ENCODE measurements around the gene VASP.

Gene VASP

DNA sequence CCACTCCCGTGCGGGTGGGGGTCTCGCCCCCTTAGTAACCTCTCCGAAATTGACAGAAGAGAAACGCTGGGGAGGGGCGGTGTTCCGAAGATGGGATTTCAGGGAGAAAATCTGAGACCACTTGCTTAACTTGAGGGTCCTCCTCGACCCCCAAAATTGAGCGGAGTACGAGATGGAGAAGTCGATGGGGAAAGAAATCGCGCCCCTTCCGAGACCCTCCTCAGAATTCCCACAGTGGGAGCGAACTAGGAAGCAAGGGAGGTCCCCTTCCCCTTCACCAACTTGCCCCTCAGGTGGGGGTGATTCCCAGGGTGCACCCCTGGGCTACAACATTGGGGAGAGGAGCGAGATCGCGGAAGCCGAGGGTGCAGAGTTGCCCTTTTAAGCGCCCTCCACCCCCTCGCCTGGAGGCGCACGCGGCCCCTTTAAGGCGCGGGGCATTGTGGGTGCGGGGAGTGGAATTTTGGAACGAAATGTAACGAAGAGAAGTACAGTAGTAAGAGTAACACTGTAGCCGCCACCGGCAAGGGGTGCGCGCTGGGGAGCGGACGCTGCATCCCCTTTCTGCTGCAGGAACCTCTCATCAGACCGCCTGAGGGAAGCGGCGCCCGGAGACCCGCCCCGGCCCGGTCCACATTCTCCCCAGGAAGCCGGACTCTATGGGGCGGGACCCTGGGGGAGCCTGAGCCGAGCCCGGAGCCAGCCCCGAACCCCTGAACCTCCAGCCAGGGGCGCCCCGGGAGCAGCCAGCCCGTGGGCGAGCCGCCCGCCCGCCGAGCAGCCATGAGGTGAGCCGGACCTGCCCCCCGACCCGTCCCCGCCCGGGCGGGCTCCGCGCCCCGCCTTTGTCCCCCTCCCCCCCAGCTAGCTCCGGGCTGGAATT is at the start of gene VASP:
VASP (plus strand) TSS at position 491 of the 883 bp plus-strand sequence; CDS start at position 784, 293 bp downstream.
- peak; percentile 84 to 90 for DNase-seq

DNA sequence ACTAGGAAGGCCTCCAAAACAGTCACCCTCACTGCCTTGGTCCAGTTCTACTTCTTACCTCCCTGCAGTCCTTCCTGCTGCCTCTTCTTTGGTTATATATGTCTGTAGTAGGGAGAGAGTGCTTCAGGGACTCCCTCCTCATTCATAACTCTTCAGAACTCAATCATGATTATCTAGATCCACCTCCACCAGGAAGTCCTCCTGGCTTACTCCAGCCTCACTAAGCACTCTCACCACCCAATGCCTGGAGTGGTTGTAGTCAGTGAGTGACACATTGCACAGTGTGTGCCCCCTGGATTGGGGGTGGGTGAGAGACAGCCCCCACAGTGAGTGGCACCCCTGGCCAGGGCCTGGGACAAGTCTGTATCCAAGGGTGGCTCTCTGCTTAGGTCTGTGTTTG is 49.5 kb upstream of the VASP start:
- DNase-seq = no peak

DNA sequence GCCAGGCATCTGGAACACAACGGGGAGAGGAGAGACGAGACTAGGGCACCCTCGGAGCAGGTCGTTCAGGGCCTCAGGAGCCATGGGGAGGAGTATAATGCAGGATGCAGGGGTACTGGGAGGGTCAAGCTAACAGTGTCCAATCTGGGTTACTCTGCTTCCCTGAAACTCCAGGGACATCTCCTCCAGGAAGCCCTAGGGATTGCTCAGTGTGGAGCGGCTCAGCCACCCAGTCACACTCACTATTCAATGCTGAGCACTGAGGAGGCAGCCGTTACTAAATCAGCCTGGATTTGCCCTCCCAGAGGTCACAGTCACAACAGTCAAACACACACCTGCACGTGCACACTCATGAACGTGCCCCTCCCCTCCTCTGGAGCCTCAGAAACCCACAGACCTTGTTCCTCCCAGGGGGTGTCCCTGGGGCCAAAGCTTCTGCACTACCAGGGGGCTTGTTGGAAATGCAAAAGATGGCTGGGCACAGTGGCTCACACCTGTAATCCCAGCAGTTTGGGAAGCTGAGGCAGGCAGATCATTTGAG is 46.4 kb upstream of the VASP start:
- DNase-seq = no peak

DNA sequence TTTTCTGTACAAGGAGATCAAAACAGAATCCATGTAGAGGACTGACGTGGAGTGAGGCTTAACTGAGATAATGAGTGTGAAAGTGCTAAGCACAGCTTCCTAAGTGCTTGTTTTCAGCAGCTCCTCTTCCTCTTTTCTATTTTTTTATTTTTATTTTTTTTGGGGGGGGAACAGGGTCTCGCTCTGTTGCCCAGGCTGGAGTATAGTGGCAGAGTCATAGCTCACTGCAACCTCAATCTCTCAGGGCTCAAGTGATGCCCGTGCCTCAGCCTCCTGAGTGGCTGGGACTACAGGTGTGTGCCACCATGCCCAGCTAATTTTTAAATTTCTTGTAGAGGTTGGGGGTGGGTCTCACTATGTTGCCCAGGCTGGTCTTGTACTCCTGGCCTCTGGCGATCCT is 45.1 kb upstream of the VASP start:
- no peak for DNase-seq

DNA sequence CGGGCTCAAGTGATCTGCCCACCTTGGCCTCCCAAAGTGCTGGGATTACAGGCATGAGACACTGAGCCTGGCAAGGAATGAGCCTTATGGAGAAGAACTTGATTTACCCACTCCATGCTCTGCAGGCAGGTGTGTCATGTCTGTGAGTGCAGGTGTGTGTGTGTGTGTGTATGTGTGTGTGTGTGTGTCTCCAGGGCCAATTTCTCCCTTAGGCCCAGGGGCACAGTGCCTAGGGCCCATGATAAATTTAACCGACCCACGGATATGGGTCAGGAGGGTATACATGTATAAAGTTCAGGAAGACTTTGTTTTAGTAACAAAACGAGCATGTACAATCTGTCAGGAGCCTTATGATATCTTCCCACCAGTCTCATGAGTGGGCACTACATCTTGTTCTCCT is 44.0 kb upstream of the VASP start:
- DNase-seq = no peak

DNA sequence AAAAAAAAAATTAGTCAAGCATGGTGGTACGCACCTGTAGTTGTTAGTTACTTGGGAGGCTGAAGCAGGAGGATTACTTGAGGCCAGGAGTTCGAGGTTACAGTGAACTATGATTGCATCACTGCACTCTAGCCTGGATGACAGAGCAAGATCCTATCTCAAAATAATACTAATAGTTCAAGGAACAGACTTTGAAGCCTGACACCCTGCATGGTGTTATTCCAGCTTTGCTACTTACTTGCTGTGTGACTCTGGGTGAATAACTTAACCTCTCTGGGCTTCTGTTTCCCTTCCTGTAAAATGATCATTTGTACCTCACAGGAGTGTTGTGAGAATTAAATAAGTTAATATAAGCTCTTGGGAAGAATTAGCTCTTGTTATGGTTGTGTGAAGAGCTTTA is 43.0 kb upstream of the VASP start:
- no peak for DNase-seq

DNA sequence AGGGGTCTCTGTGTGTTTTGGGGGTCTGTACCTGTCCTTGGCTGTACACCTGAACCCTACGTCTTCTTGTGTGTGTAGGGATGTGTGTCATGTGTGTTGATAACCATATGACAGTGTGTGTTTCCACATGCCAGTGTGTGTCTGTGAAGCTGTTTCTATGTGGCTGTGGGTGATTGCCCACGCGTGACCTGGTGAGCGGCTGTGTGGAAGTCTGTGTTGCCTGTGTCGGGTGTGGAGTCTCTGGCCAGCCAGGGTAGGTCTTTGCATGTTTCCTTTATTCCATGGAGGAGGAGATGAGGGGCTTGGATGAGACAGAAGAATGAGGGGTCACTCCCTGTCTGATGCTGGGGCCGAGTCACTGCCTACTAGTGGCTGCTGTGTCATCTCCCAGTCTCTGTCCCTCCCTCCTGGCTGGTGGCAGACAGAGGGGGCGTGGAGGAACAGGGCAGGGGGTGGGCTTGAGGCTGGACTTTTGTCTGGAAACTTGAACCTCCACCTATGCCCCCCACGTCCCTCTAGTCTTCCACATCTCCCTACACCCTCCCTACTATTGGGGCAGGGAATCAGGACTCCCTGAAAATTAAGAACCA is 42.3 kb upstream of the VASP start:
- no peak for DNase-seq

DNA sequence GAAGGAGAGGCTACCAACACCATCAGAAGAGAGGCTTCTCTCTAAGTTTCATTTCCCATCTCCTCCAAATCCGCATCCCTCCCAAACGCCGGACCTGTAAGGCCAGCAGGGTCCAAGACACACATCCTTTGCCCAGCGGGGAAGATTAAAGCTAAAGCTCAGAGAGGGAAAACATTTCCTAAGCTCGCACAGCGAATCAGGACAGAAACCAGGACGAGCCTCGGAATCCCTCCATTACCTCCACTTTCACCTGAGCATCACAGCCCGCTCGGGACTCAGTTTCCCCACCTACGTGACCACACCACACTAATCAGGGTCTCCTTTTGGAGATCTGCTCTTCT is 40.2 kb upstream of the VASP start:
- no peak for DNase-seq

DNA sequence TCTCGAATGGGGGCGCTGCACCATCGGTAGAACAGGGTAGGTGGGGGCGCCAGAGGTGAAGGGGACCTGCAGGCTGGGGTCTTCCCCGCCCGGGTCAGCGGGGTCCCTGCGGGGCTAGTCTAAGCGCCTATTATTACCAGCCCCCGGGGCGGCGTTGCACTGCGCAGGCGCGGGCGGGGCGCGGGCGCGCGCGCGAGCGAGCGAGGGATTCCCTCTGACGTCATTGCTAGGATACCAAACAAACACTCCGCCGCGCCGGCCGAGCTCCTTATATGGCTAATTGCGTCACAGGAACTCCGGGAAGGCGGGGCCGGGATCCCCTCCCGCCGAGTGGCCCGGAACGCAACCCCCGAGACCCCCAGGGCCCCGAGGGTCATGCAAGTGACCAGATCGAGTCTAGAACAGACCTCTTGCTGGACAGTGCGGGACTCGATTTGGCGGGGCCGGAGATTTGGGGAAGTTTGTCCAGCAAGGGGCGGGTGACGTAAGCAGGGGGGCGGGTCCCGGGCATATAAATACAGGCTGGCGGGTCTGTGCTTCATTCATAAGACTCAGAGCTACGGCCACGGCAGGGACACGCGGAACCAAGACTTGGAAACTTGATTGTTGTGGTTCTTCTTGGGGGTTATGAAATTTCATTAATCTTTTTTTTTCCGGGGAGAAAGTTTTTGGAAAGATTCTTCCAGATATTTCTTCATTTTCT is 39.7 kb upstream of the VASP start, which contains the start of gene FOSB:
FOSB (plus strand) TSS at position 541 of the 703 bp plus-strand sequence. CDS start 591 bp downstream, outside the sequence.
- peak; percentile 97 to 98 for DNase-seq

DNA sequence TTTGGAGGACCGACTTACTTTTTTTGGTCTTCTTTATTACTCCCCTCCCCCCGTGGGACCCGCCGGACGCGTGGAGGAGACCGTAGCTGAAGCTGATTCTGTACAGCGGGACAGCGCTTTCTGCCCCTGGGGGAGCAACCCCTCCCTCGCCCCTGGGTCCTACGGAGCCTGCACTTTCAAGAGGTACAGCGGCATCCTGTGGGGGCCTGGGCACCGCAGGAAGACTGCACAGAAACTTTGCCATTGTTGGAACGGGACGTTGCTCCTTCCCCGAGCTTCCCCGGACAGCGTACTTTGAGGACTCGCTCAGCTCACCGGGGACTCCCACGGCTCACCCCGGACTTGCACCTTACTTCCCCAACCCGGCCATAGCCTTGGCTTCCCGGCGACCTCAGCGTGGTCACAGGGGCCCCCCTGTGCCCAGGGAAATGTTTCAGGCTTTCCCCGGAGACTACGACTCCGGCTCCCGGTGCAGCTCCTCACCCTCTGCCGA is 39.1 kb upstream of the VASP start:
- DNase-seq = no peak

DNA sequence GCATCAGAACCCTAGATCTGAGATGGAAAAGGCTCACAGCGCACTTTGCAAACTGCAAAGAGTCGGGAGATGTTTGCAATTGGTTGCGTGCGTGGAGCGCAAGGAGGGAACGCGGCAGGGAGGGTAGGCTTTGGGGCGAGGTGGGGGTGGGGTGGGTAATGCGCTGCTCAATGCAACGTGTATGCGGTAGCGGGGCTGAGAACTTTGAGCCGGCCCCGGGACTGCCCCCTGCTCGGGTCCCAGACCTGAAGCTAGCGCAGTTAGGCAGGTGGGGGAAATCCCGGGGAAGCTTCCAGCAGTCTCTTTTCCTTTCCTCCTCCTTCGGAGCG is 38.5 kb upstream of the VASP start:
- DNase-seq = no peak

DNA sequence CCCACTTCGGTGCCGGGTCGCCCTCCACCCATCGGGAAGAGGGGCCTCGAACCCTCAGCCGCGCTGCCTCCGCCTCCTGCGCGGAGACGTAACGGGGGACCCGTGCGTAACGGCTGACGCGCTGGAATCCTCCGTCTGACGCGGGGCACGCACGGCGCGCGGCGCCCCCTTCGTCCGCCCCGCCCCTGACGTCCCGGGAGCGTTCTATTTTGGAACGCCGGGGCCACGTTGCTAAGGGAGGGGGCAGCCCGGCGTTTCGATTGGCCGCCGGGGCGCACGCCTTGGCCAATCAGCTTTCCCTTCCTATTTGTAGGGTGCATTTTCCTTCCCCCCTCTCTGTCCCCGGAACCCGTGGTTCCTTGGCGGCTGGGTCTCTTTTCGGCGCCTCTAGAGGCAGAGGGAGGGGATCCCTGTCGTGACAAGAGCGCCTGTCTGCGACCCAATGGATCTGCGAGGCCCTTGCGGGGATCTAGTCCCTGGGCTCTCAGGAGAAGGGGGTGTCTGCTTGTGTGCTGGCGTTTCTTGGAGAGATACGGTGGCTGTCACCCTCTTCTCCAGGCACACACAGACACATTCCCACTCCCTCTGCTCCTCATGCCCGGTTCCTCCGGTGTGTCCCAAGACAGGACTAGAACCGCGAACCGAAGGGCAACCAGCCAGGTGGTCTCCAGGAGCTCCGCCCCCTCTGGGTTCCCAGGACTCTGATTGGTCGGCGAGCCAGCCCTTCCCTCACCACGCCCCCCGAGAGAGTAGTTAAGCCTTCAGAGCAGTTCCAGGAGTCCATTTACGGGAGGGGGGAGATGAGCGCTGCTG is 37.9 kb upstream of the VASP start:
- DNase-seq = peak; percentile 92 to 98

DNA sequence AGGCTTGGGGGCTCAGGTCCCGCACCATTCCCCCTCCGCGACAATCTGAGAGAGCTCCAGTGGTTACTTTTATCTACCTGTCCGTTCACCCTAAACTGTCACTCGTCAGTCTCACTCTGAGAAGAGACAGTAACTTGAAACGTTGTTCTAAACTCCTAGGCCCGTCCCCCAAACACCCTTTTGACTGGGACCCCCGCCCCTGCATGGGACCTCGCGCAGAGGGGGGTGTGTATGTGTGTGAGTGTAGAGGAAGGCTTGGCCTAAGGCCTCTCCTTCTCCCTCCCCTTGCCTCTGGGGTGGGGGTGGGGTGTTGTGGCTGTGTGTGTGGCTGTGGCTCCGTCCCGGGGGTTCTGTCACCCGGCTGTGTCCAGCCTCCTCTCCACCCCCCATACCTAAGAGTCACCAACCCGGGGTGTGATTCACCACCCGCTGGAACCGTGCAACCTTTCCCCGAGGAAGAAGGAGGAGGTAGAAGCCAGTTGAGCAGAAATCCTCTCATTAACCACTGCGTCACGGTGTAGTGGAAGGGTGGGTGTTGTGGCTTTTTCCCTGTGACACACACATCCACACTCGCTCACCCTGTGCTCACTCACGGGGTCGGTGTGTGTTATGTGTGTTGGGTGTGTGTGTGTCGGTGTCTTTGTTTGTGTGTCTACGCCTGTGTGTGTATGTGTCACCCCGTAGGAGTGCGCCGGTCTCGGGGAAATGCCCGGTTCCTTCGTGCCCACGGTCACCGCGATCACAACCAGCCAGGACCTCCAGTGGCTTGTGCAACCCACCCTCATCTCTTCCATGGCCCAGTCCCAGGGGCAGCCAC is 37.1 kb upstream of the VASP start:
- DNase-seq = no peak

DNA sequence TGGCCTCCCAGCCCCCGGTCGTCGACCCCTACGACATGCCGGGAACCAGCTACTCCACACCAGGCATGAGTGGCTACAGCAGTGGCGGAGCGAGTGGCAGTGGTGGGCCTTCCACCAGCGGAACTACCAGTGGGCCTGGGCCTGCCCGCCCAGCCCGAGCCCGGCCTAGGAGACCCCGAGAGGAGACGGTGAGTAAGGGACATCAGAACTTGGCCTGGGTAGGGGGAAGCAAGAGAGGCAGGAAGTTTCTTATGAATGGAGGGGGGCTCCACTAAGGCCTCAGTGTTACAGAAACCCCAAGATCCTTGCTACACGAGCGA is 36.6 kb upstream of the VASP start:
- DNase-seq = no peak

DNA sequence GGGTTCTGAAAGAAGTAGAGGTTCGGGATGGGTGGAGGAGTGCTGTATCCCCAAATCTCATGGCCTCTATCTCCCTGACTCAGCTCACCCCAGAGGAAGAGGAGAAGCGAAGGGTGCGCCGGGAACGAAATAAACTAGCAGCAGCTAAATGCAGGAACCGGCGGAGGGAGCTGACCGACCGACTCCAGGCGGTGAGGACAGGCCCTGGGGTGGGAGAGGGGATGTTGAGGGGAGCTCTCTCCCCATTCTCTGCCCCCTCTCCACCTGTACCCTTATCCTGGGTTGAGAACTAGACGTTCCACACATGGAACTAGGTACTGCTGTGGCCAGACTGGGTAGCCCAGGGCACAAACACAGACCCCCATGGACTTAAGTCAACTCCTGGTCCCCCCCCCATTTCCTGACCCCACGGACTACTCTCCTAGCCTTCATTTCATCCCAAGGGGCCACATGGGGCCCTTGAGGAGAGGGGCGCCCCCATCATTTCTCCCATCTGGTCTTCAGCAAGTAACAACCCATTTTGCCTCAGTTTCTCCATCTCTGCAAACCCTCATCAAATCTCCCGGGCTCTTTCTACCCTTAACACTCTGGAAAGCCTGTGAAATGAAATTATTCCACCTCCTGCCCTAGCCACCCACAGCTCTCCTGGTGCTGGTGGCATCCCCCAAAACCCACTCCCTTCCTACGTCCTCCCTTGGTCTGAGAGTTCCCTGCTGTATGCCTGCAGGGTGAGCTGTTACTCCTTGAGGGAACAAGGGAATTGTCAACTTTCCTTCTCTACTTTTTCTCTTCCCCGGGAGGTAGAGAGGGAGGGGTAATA is 36.0 kb upstream of the VASP start:
- DNase-seq = no peak

DNA sequence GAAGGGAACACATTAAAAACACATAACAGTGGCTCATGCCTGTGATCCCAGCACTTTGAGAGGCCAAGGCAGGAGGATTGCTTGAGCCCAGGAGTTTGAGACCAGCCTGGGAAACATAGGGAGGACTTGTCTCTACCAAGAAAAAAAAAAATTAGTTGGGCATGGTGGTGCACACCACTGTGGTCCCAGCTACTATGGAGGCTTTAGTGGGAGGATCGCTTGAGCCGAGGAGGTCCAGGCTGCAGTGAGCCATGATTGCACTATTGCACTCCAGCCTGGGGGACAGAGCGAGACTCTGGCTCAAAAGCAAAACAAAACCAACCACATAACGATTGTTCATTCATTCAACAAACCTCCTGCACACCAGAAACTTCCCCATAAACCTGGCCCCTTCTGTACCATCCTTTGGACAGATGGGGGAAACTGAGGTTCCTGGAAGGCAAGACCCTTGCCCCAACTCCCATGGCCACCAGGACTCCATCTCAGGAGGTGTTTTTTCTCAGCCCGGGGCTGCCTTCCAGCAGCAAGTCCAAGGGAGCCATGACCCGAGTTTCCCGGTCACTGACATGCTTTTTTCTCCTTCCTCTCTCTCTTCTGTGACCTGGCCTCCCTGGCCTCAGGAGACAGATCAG is 35.2 kb upstream of the VASP start:
- DNase-seq = no peak

DNA sequence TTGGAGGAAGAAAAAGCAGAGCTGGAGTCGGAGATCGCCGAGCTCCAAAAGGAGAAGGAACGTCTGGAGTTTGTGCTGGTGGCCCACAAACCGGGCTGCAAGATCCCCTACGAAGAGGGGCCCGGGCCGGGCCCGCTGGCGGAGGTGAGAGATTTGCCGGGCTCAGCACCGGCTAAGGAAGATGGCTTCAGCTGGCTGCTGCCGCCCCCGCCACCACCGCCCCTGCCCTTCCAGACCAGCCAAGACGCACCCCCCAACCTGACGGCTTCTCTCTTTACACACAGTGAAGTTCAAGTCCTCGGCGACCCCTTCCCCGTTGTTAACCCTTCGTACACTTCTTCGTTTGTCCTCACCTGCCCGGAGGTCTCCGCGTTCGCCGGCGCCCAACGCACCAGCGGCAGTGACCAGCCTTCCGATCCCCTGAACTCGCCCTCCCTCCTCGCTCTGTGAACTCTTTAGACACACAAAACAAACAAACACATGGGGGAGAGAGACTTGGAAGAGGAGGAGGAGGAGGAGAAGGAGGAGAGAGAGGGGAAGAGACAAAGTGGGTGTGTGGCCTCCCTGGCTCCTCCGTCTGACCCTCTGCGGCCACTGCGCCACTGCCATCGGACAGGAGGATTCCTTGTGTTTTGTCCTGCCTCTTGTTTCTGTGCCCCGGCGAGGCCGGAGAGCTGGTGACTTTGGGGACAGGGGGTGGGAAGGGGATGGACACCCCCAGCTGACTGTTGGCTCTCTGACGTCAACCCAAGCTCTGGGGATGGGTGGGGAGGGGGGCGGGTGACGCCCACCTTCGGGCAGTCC is 34.5 kb upstream of the VASP start:
- DNase-seq = no peak

DNA sequence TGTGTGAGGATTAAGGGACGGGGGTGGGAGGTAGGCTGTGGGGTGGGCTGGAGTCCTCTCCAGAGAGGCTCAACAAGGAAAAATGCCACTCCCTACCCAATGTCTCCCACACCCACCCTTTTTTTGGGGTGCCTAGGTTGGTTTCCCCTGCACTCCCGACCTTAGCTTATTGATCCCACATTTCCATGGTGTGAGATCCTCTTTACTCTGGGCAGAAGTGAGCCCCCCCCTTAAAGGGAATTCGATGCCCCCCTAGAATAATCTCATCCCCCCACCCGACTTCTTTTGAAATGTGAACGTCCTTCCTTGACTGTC is 34.0 kb upstream of the VASP start:
- no peak for DNase-seq

DNA sequence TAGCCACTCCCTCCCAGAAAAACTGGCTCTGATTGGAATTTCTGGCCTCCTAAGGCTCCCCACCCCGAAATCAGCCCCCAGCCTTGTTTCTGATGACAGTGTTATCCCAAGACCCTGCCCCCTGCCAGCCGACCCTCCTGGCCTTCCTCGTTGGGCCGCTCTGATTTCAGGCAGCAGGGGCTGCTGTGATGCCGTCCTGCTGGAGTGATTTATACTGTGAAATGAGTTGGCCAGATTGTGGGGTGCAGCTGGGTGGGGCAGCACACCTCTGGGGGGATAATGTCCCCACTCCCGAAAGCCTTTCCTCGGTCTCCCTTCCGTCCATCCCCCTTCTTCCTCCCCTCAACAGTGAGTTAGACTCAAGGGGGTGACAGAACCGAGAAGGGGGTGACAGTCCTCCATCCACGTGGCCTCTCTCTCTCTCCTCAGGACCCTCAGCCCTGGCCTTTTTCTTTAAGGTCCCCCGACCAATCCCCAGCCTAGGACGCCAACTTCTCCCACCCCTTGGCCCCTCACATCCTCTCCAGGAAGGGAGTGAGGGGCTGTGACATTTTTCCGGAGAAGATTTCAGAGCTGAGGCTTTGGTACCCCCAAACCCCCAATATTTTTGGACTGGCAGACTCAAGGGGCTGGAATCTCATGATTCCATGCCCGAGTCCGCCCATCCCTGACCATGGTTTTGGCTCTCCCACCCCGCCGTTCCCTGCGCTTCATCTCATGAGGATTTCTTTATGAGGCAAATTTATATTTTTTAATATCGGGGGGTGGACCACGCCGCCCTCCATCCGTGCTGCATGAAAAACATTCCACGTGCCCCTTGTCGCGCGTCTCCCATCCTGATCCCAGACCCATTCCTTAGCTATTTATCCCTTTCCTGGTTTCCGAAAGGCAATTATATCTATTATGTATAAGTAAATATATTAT is 33.3 kb upstream of the VASP start:
- no peak for DNase-seq

Measured in NCI-H446 (cell line).